Measurements from ENCODE around the gene TCP11L2.
A peak's percentile ranks its signal among the peaks of the same experiment; 100 is the strongest.

The TCP11L2 gene

GRCh38 chr12:106302401-106303201 is at the start of gene TCP11L2:
TSS of gene TCP11L2 (plus strand) at chr12:106302733. CDS start at chr12:106311076, 8,343 bp downstream.
- no peak for DNase-seq (ENCODE audit: low read depth)

- DNase-seq (ENCODE audit: low read depth) = no peak
Measured at GRCh38 chr12:106254724-106255123, 47.8 kb upstream of the TCP11L2 start.

DNA sequence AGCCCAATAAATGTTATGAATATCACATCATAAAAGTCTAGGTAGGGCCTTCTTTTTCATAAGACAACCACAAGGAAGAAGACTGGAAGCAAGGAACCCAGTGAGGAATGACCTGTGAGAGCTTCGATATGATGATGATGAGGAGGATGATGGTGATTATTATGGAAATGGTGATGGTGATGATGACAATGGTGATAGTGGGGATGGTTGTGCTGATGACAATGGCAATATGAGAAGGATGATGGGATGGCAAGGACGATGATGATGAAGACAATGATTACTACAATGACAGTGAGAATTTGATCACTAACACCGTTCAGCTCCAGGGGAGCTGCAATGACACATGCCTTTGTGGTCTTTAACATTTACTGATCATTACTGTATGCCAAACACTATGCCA is 47.0 kb upstream of the TCP11L2 start:
- DNase-seq (ENCODE audit: low read depth) = no peak

- DNase-seq (ENCODE audit: low read depth) = no peak
Measured at GRCh38 chr12:106255952-106256351, 46.6 kb upstream of the TCP11L2 start.

GRCh38 chr12:106256524-106256923 is 46.0 kb upstream of the TCP11L2 start:
- no peak for DNase-seq (ENCODE audit: low read depth)

DNA sequence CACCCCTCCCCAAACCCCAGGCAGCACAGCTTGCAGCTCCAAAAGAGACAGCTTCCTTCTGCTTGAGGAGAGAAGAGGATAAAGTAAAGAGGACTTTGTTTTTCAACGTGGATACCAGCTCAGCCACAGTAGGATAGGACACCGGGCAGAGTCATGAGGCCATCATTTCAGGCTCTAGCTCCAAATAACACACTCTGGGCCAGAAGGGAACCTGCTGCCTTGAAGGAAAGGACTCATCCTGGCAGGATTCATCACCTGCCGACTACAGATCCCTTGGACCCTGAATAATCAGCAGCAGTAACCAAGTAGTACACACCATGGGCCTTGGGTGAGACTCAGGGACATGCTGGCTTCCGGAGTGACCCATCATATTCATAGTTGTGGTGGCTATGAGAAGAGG is 44.3 kb upstream of the TCP11L2 start:
- DNase-seq (ENCODE audit: low read depth) = no peak

GRCh38 chr12:106258935-106259334 is 43.6 kb upstream of the TCP11L2 start:
- no peak for DNase-seq (ENCODE audit: low read depth)

GRCh38 chr12:106265116-106265515 is 37.4 kb upstream of the TCP11L2 start:
- no peak for DNase-seq (ENCODE audit: low read depth)

DNA sequence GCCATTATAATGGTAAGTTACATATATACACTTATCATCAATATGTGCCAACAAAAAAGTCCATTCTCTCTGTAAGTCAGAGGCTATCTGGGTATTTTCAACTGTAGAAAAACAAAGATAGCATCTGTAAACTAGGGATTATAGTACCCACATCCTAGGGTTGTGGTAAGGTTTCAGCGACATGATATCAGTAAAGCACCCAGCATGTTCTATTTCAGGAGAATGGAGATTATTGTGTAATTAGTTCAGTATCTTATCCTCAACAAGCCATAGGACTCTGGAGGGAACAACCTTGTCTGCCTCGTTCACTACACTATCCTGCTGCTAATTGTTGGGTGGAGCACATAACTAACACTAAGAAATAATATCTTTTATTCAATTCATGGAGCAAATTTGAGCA is 35.0 kb upstream of the TCP11L2 start:
- DNase-seq (ENCODE audit: low read depth) = peak; percentile 14

DNA sequence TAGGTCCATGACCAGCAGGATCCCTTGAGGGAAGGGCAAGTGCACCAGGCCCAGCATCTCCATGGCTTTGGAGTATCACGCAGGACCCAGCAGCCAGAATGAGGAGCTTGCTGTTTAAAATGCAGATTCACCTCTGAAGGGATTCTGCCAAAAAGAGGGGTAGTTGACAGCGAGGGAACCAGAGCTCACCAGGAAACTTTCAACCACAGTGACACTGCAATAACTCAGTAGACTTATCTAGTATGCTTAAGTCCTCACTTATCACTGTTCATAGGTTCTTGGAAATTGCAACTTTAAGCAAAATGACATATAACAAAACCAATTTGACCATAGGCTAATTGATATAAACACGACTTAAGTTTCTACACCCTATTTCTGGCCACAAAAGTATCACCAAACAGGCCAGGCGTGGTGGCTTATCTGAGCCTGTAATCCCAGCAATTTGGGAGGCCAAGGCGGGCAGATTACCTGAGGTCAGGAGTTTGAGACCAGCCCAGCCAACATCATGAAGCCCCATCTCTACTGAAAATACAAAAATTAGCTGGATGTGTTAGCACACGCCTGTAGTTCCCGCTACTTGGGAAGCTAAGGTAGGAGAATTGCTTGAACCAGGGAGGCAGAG is 33.3 kb upstream of the TCP11L2 start:
- no peak for DNase-seq (ENCODE audit: low read depth)

DNA sequence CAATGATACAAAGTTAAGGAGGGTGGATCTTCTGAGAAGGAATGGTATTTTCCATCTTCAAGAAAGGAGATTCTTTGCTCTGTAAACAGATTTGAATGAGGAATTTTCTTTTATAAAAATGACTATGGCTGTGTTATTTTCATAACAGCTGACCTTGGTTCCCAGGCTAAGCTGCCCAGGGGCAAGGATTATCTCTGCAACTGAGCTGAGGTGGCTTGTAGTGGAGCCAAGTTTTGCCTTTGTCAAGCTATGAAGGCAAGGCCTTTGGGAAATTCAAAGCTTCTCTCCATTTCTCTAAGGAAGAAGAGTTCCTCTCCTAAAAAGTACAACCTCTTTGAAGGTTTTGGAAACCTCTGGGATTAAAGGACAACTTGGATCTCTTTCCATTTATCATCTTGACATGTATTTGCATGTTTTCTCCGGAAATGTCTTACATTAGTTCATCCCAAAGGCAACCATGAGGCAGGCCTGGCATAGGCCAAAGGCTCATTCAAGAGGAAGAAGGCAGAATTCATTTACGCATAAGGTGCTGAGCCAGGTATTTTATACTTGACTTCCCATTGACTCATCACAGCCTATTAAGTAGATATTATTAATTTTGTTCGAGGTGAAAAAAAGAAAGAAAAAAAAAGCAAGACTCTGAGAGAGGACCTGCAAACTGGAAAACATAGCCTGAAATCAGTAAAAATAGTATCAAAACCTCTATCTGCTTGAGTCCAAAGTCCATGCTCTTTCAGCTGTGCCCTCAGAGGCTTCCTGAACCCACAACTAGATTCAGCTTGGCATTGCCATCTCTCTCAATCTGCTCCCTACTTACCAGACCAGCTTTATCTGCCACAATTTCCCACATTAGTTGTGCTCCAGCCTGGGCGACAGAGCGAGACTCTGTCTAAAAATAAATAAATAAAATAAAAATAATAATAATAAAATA is 30.7 kb upstream of the TCP11L2 start:
- no peak for DNase-seq (ENCODE audit: low read depth)

DNA sequence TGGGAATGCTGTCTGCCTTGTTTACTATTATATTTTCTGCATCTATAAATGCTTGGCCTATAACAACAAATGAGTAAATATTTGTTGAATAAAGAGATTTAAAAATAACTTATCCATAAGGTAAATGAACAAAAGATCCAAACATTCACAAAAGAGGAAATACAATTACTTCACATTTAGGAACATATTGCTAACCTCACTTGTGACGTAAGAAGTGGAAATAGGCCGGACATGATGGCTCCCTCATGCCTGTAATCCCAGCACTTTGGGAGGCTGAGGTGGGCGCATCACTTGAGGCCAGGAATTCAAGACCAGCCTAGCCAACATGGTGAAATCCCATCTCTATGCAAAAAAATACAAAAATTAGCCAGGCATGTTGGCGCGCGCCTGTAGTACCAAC is 29.0 kb upstream of the TCP11L2 start:
- DNase-seq (ENCODE audit: low read depth) = no peak

DNA sequence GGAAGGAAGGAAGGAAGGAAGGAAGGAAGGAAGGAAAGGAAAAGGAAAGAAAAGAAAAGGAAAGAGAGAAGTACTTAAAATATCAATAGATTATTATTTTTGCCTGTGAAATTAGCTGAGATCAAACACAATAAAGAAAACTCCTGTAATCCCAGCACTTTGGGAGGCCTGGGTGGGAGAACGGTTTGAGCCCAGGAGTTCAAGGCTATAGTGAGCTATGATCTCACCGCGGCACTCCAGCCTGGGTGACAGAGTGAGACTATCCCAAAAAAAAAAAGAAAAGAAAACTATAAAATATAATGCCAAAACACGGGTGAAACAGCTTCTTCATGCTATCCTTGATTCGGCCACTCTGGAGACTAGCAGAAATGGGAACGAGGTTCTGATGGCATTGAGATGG is 28.5 kb upstream of the TCP11L2 start:
- DNase-seq (ENCODE audit: low read depth) = no peak

GRCh38 chr12:106274575-106275121 is 27.9 kb upstream of the TCP11L2 start:
- no peak for DNase-seq (ENCODE audit: low read depth)

GRCh38 chr12:106275458-106275857 is 27.1 kb upstream of the TCP11L2 start:
- no peak for DNase-seq (ENCODE audit: low read depth)

DNA sequence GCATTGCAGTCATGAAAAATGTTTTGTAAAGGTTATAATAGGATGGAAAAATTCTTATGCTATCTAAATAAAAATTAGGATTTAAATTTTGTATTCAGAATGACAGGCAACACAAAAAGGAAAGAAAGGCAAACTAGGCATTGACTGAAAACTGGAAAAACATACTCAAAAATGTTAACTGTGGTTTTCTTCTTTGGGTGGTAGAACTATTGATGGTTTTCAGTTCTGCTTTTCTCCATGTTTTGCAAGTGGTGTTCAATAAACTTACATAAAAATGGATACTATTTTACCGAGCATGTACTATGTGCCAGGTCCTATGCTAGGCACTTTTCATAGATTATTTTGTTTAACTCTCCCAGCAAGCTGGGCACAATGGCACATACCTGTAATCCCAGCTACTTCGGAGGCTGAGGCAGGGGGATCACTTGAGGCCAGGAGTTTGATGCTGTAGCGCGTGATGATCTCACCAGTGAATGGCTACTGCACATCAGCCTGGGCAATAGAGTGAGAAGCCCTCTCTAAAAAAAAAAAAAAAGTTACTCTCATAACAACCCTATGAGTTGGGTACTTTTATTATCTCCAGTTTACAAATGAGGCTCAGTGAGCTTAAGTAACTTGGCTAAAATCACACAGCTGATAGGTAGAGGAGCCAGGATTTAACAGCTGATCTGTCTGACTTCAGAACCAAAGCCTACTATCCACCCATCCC is 26.3 kb upstream of the TCP11L2 start:
- DNase-seq (ENCODE audit: low read depth) = no peak

- DNase-seq (ENCODE audit: low read depth) = no peak
Measured at GRCh38 chr12:106280106-106280505, 22.4 kb upstream of the TCP11L2 start.

- no peak for DNase-seq (ENCODE audit: low read depth)
Measured at GRCh38 chr12:106281056-106281782, 21.3 kb upstream of the TCP11L2 start.

GRCh38 chr12:106281804-106282203 is 20.7 kb upstream of the TCP11L2 start:
- no peak for DNase-seq (ENCODE audit: low read depth)

- no peak for DNase-seq (ENCODE audit: low read depth)
Measured at GRCh38 chr12:106282457-106283097, 20.0 kb upstream of the TCP11L2 start.
